Measurements from ENCODE around the gene ANO3. TPM values are rescaled to one million over a fixed set of nuclear protein-coding genes. Genes with fewer than 3 reads are reported as not detected.

Gene ANO3
- total RNA-seq, 1 donor: 5.9 TPM

DNA sequence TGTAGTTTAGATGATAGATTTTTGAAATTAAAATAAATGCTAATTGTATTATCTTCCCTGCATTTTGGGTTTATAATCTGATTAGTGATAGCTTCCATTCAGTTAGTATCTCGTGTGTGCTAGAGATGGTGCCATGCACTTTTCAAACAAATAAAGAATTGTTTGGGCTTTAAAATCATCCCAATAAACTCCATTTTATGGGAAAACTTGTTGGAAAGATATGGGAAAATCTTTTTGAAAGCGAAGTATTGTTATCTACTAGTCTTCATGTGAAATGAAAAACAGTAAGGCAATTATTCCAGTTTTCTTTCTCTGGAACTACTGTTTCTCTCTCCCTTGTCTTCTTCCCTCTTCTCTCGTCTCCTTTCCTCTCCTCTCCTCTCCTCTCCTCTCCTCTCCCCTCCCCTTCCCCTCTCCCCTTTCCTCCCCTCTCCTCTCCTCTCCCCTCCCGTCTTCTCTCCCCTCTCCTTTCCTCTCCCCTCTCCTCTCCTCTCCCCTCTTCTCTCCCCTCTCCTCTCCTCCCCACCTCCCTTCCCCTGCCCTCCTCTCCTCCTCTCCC, 268.0 kb downstream of the ANO3 start:
- H3K4me3 ChIP-seq (ENCODE audit: low read depth, low read length): no peak overlapping the region
- TF ChIP-seq, protein P1, sequence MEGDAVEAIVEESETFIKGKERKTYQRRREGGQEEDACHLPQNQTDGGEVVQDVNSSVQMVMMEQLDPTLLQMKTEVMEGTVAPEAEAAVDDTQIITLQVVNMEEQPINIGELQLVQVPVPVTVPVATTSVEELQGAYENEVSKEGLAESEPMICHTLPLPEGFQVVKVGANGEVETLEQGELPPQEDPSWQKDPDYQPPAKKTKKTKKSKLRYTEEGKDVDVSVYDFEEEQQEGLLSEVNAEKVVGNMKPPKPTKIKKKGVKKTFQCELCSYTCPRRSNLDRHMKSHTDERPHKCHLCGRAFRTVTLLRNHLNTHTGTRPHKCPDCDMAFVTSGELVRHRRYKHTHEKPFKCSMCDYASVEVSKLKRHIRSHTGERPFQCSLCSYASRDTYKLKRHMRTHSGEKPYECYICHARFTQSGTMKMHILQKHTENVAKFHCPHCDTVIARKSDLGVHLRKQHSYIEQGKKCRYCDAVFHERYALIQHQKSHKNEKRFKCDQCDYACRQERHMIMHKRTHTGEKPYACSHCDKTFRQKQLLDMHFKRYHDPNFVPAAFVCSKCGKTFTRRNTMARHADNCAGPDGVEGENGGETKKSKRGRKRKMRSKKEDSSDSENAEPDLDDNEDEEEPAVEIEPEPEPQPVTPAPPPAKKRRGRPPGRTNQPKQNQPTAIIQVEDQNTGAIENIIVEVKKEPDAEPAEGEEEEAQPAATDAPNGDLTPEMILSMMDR (IDR thresholded peaks at IDR 0.05; ENCODE audit: insufficient read depth, low read length): no peak
- DNase-seq (ENCODE audit: low read depth): no peak

DNA sequence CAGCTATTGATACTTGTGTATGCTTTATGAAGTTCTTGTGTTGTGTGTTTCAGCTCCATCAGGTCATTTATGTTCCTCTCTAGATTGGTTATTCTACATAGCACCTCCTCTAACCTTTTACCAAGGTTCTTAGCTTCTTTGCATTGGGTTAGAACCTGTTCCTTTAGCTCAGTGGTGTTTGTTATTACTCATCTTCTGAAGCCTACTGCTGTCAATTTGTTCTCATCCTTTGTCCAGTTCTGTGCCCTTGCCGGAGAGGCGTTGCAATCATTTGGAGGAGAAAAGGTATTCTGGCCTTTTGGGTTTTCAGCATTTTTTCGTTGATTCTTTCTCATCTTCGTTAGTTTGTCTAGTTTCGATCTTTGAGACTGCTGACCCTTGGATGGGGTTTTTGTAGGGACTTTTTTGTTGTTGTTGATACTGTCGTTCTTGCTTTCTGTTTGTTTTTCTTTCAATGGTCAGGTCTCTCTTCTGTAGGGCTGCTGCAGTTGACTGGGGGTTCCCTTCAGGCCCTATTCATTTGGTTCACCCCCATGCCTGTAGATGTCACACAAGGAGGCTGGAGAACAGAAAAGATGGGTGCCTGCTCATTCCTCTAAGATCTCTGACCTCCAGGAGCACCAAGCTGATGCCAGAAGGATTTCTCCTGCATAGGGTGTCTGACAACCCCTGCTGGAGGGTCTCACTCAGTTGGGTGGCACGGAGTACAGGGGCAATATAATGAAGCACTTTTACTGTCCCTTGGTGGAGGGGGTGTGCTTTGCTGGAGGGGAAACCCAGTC, 276.0 kb downstream of the ANO3 start:
- no peak for DNase-seq (ENCODE audit: low read depth)
- no peak overlapping the region for H3K4me3 ChIP-seq (ENCODE audit: low read depth, low read length)
- TF ChIP-seq, protein P1 (IDR thresholded peaks at IDR 0.05; ENCODE audit: insufficient read depth, low read length): no peak

DNA sequence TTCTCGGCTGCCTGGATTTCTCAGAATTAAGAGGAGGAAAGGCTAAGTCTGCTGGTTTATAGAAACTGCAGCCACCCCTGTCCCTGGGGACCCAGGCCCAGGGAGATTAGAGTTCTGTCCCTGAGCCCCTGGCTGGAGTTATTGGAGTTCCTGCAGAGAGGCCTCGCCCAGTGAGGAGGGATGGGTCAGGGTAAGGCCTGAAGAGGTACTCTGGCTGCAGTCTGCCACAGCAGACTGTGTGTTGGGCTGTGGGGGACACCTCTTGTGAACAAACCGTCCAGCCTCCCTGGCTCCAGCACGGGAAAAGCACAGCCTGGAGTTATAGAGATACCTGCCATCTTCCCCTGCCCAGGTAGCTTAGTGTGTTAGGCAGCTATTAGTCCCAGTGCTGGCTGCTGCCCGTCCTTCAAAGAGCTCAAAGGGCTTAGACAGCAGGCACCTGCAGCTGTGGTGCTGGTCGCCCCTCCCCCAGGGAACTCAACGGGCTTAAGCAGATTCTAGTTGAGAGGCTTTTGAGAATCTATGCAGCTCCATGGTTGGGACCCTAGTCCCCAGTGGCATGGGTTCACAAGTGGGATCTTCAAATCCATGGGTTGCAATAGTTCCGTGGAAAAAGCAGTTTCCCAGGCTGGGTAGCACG, 276.7 kb downstream of the ANO3 start:
- no peak overlapping the region for H3K4me3 ChIP-seq (ENCODE audit: low read depth, low read length)
- no peak for DNase-seq (ENCODE audit: low read depth)
- TF ChIP-seq, protein P1 (IDR thresholded peaks at IDR 0.05; ENCODE audit: insufficient read depth, low read length): no peak

DNA sequence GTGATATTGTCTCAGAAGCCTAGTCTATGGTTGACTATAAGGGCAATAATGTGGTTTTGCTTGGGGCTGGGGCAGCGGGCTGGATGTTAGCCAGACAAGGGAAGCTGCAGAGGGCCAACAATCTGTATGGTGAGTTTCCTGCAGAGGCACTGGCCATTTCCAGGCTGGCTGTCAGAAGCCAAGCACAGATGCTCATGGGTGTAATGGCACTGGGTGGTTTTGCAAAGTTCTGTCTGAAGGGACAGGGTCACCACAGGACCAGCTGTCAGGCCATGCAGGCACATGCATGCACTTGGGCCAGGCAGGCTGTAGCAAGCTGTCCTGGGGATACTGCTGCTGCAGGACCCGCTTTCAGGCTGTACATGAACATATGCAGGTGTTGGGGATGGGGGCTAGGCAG, 281.8 kb downstream of the ANO3 start:
- TF ChIP-seq, protein P1 (IDR thresholded peaks at IDR 0.05; ENCODE audit: insufficient read depth, low read length): no peak
- H3K4me3 ChIP-seq (ENCODE audit: low read depth, low read length): no peak overlapping the region
- DNase-seq (ENCODE audit: low read depth): no peak

DNA sequence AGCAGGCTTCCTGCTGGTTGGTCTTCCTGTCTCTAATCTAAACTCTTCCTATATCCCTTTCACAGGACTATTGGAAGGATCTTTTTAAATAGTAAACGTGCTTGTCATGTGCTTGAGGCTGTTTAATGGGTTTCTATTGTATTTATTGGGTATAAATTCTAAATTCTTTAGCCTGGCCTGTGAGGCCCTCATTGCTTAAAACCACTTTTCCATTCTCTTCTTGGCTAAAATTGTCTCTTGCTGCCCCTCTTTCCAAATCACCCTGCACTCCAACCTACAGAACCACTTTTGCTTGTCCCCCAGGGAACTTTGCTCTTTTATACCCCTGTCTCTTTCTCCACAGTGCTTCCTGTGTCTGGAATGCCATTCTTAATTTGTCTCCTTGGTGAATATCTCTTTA, 286.5 kb downstream of the ANO3 start:
- no peak for DNase-seq (ENCODE audit: low read depth)
- no peak overlapping the region for H3K4me3 ChIP-seq (ENCODE audit: low read depth, low read length)
- TF ChIP-seq, protein P1 (IDR thresholded peaks at IDR 0.05; ENCODE audit: insufficient read depth, low read length): no peak

DNA sequence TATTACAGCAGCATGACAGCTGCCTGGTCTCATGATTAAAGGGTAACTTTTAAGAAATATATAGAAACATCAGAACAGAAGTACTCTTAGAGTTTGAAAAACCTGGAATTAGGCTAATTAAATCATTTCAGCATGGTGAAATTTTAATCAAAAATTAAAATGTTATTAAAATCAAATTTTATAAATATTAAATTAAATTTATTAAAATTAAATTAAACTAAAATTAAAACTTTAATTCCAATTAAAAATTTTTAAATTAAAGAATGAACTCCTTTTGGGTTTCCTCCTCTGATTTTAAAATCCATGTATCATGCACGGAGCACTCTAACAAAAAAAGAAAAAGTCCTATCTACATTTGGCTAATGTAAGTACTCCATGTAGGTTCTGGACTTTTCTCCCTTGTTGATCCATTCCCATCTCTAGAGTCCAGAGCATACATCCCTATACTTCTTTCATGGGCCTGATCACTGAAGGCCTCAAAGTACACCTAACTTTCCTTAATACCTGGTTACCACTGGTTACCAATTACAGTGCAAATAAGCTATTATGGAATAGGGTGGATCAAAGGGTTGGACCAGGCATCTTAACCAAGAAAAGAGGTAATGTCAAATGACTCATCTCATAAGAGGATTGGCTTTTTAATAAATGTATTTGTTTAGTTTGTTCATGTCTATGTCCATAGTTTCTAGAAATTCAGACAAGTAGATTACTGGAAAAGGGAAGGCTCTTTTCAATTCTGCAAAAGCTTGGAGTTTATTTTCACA, 288.5 kb downstream of the ANO3 start:
- TF ChIP-seq, protein P1 (IDR thresholded peaks at IDR 0.05; ENCODE audit: insufficient read depth, low read length): no peak
- no peak overlapping the region for H3K4me3 ChIP-seq (ENCODE audit: low read depth, low read length)
- DNase-seq (ENCODE audit: low read depth): no peak

Data from fibroblast of the aortic adventitia (primary cell).